HG03103 (cell line): ENCODE data around the gene ATP2C1.

Source experiments
- ATAC-seq: cut with Tn5 transposase; IDR thresholded peaks from one replicate; pipeline ENCODE4 v1.9.1; 2021; ENCODE audit warnings: low read depth; ENCODE audit not compliant: unreplicated experiment

Gene ATP2C1

GRCh38 chr3:130894986-130895280 lies 1.0 kb downstream of the ATP2C1 start:
- ATAC-seq = no peak

GRCh38 chr3:130895690-130896488 lies 2.0 kb downstream of the ATP2C1 start:
- ATAC-seq = no peak

- no peak for ATAC-seq
Measured at GRCh38 chr3:130897316-130897715, 3.4 kb downstream of the ATP2C1 start.

GRCh38 chr3:130900959-130901358 lies 7.1 kb downstream of the ATP2C1 start:
- ATAC-seq = no peak

GRCh38 chr3:130901463-130902204 lies 7.8 kb downstream of the ATP2C1 start:
- no peak for ATAC-seq

GRCh38 chr3:130903412-130903908 lies 9.6 kb downstream of the ATP2C1 start:
- no peak for ATAC-seq

- ATAC-seq = no peak
Measured at GRCh38 chr3:130904491-130904890, 10.6 kb downstream of the ATP2C1 start.

- no peak for ATAC-seq
Measured at GRCh38 chr3:130905551-130905950, 11.7 kb downstream of the ATP2C1 start.

GRCh38 chr3:130906374-130906995 lies 12.6 kb downstream of the ATP2C1 start:
- no peak for ATAC-seq

- ATAC-seq = no peak
Measured at GRCh38 chr3:130907500-130907899, 13.6 kb downstream of the ATP2C1 start.

- ATAC-seq = no peak
Measured at GRCh38 chr3:130907966-130908365, 14.1 kb downstream of the ATP2C1 start.

GRCh38 chr3:130915567-130916292 lies 21.8 kb downstream of the ATP2C1 start:
- ATAC-seq = no peak

GRCh38 chr3:130916507-130917167 lies 22.8 kb downstream of the ATP2C1 start:
- ATAC-seq = peak; percentile 77

GRCh38 chr3:130918328-130918727 lies 24.4 kb downstream of the ATP2C1 start:
- ATAC-seq = no peak

GRCh38 chr3:130925628-130926027 lies 31.7 kb downstream of the ATP2C1 start:
- ATAC-seq = peak; percentile 63

- no peak for ATAC-seq
Measured at GRCh38 chr3:130926504-130926903, 32.6 kb downstream of the ATP2C1 start.

- no peak for ATAC-seq
Measured at GRCh38 chr3:130929804-130930203, 35.9 kb downstream of the ATP2C1 start.

GRCh38 chr3:130932979-130933378 lies 39.1 kb downstream of the ATP2C1 start:
- ATAC-seq = no peak

- ATAC-seq = no peak
Measured at GRCh38 chr3:130933801-130934345, 40.0 kb downstream of the ATP2C1 start.
